ENCODE results near the gene L1CAM.

Gene L1CAM

GRCh38 chrX:153924149-153924861 lies 38.3 kb upstream of the L1CAM start:
- DNase-seq: peak; percentile 15 to 27

- DNase-seq: no peak
Observed at GRCh38 chrX:153922932-153923857, 37.2 kb upstream of the L1CAM start.

GRCh38 chrX:153921511-153922446 lies 35.8 kb upstream of the L1CAM start:
- DNase-seq: peak in 1 of 2 experiments; percentile 16

- DNase-seq: no peak
Observed at GRCh38 chrX:153921070-153921469, 35.1 kb upstream of the L1CAM start.

GRCh38 chrX:153920546-153920945 lies 34.6 kb upstream of the L1CAM start:
- DNase-seq: no peak

- DNase-seq: no peak
Observed at GRCh38 chrX:153919281-153919680, 33.3 kb upstream of the L1CAM start.

- no peak for DNase-seq
Observed at GRCh38 chrX:153917869-153918268, 31.9 kb upstream of the L1CAM start.

- DNase-seq: no peak
Observed at GRCh38 chrX:153913701-153914100, 27.7 kb upstream of the L1CAM start.

GRCh38 chrX:153913211-153913610 lies 27.2 kb upstream of the L1CAM start:
- DNase-seq: no peak

GRCh38 chrX:153911798-153912197 lies 25.8 kb upstream of the L1CAM start:
- DNase-seq: no peak

GRCh38 chrX:153910446-153910845 lies 24.5 kb upstream of the L1CAM start:
- no peak for DNase-seq

GRCh38 chrX:153909980-153910360 lies 24.0 kb upstream of the L1CAM start:
- DNase-seq: no peak

GRCh38 chrX:153909024-153909979 lies 23.3 kb upstream of the L1CAM start:
- DNase-seq: no peak

GRCh38 chrX:153908219-153908860 lies 22.4 kb upstream of the L1CAM start:
- DNase-seq: no peak

- no peak for DNase-seq
Observed at GRCh38 chrX:153907456-153907855, 21.5 kb upstream of the L1CAM start.

- DNase-seq: no peak
Observed at GRCh38 chrX:153906126-153906917, 20.3 kb upstream of the L1CAM start.

GRCh38 chrX:153905481-153906095 lies 19.6 kb upstream of the L1CAM start:
- no peak for DNase-seq

- DNase-seq: no peak
Observed at GRCh38 chrX:153903991-153904957, 18.3 kb upstream of the L1CAM start, which contains the start of gene AVPR2. Gene AVPR2 (plus strand): TSS chrX:153904673. CDS start chrX:153905146, 473 bp downstream.

Measured in Kasumi-1 (cell line).